ENCODE results near the gene NDFIP1. TPM values are rescaled to one million over a fixed set of nuclear protein-coding genes. Genes with fewer than 3 reads are reported as not detected.

The NDFIP1 gene
- total RNA-seq, 1 experiment from 2014 or later: 26.6 TPM

DNA sequence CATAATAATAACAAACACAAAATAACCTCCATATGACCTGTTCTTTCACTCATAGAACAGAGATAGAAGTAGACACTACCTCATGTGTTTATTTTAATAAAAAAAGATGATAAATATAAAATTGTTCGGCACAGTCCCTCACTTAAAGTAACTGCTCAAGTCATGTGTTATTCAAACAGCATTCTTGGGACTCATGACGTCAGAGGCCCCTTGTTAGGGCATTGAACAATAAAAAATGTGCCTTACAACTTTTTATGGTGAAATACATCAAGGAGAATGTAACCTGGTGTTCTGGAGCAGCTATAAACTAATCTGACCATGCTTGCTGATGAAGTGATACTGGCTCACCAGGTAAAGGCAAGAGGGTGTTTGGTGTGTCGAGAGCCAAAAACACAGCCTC lies 12.2 kb upstream of the NDFIP1 start:
- peaks cover 22 to 27% of the 10 kb centered on the region in 2 experiments for H3K4me1 Mint-ChIP-seq
- Histone ChIP-seq H3K23me2 (ENCODE audit: insufficient read length, low read depth, low read length, poor library complexity, severe bottlenecking) (no peaks in the 10 kb centered on the region), H3K18ac (ENCODE audit: insufficient read length, low read depth, low read length) (no peak overlapping the region), H3T11ph (ENCODE audit: low read length) (no peak overlapping the region), H3K27me3 (ENCODE audit: insufficient read depth, low read length) (no peaks in the 10 kb centered on the region), H4K20me1 (ENCODE audit: control insufficient read depth, insufficient read depth, insufficient read length) (no peaks in the 10 kb centered on the region), H2BK20ac (ENCODE audit: low read depth, low read length, poor library complexity, severe bottlenecking) (no peak overlapping the region), H2AK5ac (ENCODE audit: insufficient read length, low read length) (no peak overlapping the region), H3K9ac (ENCODE audit: extremely low read depth, insufficient read length, low read length) (no peak overlapping the region), H3K27ac (ENCODE audit: insufficient read length, low read depth, low read length) (no peak overlapping the region), H2BK12ac (ENCODE audit: insufficient read length, low read depth, low read length) (no peak overlapping the region), H2AFZ (ENCODE audit: low read length) (no peak overlapping the region), H3K23ac (ENCODE audit: insufficient read length, low read depth, low read length) (no peak overlapping the region), H3K79me2 (ENCODE audit: insufficient read depth, low read length) (no peaks in the 10 kb centered on the region), H3K4ac (ENCODE audit: low read depth, low read length) (no peak overlapping the region), H4K91ac (ENCODE audit: insufficient read length, low read depth, low read length) (no peak overlapping the region), H3K56ac (ENCODE audit: insufficient read length, low read depth, low read length) (no peak overlapping the region), H2BK120ac (ENCODE audit: low read depth, low read length, poor library complexity, severe bottlenecking) (no peak overlapping the region), H3K4me2 (ENCODE audit: insufficient read depth, insufficient read length, low read length) (no peak overlapping the region), H2BK15ac (ENCODE audit: low read depth, low read length) (no peak overlapping the region), H4K8ac (replicated peaks; ENCODE audit: insufficient read length, low read depth, low read length) (no peak overlapping the region), H2BK5ac (ENCODE audit: insufficient read length, low read length) (no peak overlapping the region), H3K4me1 (ENCODE audit: insufficient read depth, low read length) (peaks cover 10% of the 10 kb centered on the region; the same call in 1 of the 2 replicates), H3K9me3 (ENCODE audit: control insufficient read depth, low read depth, low read length) (no peaks in the 10 kb centered on the region), H3K79me1 (ENCODE audit: insufficient read depth, low read depth, low read length, poor library complexity, severe bottlenecking) (no peaks in the 10 kb centered on the region), H3K14ac (ENCODE audit: insufficient read depth, low read length) (no peak overlapping the region), H4K5ac (ENCODE audit: insufficient read length, low read depth, low read length) (no peak overlapping the region)
- WGBS (ENCODE audit: extremely low coverage, insufficient read length, low lambda C conversion rate): no CpG with 5 or more reads among the region's 3 CpGs
- no peak for DNase-seq
- H3K27ac Mint-ChIP-seq: no peak overlapping the region
- no peak overlapping the region for H3K4me3 Mint-ChIP-seq
- H3K27me3 Mint-ChIP-seq (ENCODE audit: low read depth): no peaks in the 10 kb centered on the region
- H3K36me3 Mint-ChIP-seq (ENCODE audit: insufficient read depth in 1 of 3, low read depth in 3 of 3): no peaks in the 10 kb centered on the region
- TF ChIP-seq, protein P1, sequence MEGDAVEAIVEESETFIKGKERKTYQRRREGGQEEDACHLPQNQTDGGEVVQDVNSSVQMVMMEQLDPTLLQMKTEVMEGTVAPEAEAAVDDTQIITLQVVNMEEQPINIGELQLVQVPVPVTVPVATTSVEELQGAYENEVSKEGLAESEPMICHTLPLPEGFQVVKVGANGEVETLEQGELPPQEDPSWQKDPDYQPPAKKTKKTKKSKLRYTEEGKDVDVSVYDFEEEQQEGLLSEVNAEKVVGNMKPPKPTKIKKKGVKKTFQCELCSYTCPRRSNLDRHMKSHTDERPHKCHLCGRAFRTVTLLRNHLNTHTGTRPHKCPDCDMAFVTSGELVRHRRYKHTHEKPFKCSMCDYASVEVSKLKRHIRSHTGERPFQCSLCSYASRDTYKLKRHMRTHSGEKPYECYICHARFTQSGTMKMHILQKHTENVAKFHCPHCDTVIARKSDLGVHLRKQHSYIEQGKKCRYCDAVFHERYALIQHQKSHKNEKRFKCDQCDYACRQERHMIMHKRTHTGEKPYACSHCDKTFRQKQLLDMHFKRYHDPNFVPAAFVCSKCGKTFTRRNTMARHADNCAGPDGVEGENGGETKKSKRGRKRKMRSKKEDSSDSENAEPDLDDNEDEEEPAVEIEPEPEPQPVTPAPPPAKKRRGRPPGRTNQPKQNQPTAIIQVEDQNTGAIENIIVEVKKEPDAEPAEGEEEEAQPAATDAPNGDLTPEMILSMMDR (conservative IDR thresholded peaks at IDR 0.05): no peak
- H3K9me3 Mint-ChIP-seq: no peaks in the 10 kb centered on the region; a peak in 1 of 5 replicates

All from H9 (cell line).